HG03520 (cell line): ENCODE data around the gene PARD3.
"Not testable (repeated sequence)": the region's sequence is repeated elsewhere in the genome, so short reads cannot be mapped to it uniquely, and the experiment has no call there.

Experiments used
- ATAC-seq: cut with Tn5 transposase; IDR thresholded peaks from one replicate; pipeline ENCODE4 v1.9.1; 2021; ENCODE audit warnings: mild to moderate bottlenecking, moderate library complexity; ENCODE audit not compliant: unreplicated experiment

PARD3 gene

DNA sequence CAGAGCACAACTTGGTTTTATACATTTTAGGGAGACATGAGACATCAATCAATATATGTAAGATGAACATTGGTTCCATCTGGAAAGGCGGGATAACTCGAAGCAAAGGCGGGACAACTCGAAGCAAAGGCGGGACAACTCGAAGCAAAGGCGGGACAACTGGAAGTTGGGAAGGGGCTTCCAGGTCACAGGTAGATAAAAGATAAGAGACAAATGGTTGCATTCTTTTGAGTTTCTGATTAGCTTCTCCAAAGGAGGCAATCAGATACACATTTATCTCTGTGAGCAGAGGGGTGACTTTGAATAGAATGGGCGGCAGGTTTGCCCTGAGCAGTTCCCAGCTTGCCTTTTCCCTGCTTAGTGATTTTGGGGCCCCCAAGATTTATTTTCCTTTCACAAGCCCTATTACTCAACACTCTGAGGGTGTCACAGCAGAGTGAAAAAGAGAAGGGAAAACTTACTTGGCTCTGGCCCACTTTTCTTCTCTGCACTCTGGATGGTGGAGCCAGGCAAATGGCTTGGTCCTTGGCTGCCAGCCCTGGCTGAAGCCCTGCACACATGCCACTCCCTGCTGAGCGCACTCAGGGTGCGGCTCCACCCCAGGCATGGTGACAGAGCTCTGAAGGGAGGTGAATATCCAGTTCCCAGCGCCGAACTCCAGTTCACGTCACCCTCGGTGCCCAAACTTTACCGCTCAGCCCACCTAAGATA is 46.7 kb downstream of the PARD3 start:
- ATAC-seq: no peak

DNA sequence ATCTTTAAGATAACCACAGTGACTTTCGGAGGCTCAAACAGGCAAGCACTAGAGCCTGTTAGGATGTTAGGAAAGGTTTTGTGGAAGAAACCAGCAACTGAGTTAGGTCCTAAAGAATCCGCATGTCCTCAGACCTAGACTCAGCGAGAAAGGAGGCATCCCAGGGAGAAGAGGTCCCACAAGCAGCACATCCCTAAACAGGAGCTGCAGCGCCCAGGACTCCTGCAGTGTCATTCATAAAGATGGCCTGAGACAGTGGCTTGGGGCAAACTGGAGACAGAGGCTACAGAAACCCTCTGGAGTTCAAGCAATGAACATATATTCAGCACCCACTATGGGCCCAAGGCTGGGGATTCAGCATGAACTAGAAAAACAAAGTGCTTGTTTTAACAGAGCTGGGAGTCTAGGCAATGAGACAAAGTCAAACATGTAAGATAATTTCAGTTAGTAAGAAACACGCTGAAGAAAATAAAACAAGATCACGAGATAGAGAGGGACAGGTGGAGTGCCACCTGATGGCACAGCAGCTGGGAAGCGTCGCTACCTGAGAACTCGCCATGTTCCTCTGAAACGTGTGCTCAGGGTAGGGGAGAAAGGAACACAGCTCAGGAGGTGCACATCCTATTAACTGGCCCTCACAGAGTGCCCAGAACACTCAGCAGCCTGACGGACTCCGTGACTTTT is 48.1 kb downstream of the PARD3 start:
- no peak for ATAC-seq

GRCh38 chr10:34766266-34766600 is 48.9 kb downstream of the PARD3 start:
- no peak for ATAC-seq

DNA sequence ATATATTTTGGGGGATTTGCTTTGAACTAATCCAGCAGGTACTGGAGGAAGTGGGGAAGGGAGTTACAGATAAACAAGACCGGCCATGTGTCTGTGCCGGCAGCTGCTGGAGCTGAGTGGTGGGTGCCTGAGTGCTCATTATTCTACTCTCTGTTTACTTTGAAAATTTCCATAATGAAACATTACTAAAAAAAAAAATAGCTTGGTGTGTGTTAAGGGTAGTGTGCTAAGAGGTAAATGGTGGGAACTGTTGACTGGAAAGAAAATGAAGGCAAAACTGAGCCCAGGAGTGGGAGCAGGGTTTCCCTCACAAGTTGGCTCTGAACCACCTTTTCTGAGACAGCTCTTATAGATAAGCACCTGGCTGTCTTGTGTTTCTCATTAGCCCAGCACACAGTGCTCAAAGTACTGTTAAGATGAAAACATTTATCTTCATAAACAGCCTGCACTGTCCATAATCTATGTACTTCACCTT is 50.6 kb downstream of the PARD3 start:
- no peak for ATAC-seq

- no peak for ATAC-seq
Measured at GRCh38 chr10:34762603-34763299, 52.3 kb downstream of the PARD3 start.

DNA sequence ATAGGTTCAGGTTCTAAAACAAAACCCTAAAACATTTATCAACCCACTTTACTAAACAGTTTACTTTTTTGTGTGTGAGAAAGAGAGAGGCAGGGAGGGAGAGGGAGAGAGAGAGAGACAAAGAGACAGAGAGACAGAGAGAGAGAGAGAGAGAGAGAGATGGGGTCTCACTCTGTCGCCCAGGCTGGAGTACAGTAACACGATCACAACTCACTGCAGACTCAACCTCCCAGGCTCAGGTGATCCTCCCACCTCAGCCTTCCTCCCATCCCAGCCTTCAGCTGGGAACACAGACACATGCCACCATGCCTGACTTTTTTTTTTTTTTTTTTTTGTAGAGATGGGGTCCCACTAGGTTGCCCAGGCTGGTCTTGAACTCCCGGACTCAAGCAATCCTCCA is 52.9 kb downstream of the PARD3 start:
- ATAC-seq: no peak

- no peak for ATAC-seq
Measured at GRCh38 chr10:34761453-34761852, 53.6 kb downstream of the PARD3 start.

DNA sequence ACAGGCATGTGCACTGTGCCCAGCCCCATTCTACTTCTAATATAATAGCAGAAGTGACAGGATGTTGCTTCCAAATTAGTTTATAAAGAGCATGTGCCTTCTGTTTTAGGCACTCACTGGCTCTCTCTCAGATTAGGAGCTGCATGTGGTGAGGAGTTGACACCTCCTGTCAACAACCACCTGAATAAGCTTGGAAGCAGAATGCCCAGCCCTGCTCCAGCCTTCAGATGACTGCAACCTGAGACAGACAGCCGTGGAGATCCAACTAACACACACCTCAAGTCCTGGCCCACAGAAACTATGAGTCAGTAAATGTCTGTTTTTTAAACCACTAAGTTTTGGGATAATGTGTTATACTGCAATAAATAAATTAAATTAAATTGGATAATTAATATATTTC is 54.5 kb downstream of the PARD3 start:
- no peak for ATAC-seq

- ATAC-seq: no peak
Measured at GRCh38 chr10:34759837-34760215, 55.3 kb downstream of the PARD3 start.

DNA sequence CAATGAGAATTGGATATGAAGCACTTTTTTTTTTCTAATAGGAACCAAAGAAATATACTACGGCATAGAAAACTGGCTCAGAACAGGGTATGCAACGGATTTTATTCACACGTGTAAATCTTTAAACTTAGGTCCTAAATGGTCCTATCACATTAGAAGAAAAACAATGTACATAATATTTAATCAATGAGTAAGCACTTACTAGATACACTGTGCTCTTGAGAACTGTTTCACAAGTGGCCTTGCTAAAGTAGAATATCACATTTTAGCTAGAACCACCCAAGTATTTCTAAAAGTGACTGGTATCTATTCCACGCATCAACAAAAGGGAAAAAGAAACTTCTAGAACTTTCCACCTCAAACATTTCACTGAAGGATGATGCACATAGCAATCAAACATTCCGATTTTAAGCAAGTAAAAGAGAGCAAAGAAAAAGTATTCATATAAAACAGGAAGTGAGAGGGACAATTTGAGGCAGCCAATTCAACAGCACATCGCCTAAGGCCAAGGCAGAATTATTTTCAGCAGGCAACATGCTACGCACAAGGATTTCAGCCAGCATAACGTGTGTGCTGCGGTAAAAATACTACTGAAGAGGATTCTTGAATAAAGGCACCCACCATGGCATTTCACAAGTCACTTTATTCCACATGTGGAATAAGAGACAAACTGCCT is 55.8 kb downstream of the PARD3 start:
- no peak for ATAC-seq

DNA sequence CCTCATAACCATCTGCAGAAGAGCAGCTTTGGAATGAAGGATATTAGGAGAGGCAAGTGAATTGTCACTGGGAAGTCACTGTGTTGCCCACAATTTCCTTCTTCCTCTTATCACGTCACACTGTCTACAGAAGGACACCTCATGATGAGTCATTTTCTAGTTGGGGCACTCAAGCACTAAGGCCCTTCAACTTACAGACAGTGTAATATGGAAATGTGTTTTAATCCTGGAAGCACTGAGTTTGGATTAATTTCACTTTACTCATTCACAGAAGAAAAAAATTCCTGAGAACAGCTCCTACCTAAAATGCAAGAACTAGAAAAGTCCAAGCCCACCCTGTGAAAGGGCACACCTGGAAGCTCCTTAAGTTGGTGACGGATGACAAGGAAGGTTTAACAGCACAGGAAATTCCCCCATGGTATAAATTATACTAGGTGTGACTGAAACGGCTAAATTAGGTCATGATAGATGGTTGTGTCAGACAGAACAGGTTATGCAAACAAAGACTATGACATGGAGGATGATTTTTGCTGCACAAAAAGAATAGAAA is 56.6 kb downstream of the PARD3 start:
- peak; percentile 63 for ATAC-seq

GRCh38 chr10:34757933-34758332 is 57.2 kb downstream of the PARD3 start:
- ATAC-seq: no peak

GRCh38 chr10:34757181-34757580 is 57.9 kb downstream of the PARD3 start:
- not testable (repeated sequence) for ATAC-seq

DNA sequence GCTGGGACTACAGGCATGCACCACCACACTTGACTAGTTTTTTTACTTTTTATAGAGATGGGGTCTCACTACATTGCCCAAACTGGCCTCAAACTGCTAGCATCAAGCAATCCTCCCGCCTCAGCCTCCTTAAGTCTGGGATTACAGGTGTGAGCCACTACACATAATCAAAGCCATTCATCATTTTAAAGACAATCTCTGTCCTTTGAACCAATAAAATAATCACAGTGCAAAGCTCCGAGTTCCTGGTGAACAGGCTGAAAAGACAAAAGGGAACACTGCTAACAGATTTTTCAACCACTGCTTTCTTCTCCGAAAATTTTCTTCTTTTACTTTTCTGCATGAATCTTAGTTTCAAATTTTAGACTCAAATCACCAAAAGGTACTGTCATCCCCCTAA is 58.5 kb downstream of the PARD3 start:
- no peak for ATAC-seq

DNA sequence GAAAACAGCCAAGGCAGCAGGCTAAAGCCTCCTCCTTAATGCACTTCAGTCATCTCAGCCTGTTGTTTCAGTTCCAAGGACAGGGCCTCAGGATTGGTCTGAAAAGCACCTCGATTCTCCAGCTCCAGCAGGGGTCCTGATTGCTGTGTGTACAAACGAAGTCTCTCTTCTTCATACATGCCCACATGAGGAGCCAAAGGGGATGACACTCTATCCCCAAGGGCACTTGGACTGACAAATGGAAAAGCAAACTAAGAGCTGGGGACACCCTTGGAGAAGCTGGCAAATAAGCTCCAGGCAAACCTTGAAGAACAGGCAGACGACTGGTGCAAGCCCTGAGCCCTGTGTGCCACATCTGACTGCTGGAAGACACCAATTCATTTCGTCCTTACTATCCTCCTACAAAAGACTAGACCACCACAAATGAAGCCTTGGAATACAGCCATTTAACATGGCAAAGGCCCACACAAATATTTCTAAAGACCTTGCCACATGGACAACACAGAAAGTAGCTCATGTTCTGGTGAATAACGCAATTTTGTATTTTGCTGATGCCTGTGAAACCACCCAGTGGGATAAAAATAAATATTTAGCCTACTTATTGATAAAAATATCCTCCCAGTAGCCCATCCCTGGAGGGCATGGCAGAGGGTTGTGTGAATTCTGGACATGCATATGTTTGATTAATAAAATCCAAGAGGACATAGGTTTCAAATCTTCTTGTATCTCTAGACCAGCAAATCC is 61.9 kb downstream of the PARD3 start:
- ATAC-seq: no peak

DNA sequence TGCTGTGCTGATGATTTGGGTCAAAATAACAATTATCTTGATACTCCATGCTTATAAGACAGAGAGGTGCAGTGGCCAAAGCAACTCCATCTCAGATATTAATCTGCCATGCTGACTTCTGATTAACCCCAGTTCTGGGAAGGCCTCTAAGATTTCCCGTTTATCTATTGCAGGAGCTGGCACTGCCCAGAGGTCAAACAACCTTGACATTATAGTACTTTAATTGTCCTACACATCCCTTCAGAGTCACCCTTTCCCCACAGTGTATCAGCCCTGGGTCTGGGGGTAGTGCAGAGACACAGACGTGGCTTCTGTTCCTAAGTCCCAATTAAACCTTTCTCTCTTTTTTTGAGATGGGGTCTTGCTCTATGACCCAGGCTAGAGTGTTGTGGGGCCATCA is 63.8 kb downstream of the PARD3 start:
- no peak for ATAC-seq

DNA sequence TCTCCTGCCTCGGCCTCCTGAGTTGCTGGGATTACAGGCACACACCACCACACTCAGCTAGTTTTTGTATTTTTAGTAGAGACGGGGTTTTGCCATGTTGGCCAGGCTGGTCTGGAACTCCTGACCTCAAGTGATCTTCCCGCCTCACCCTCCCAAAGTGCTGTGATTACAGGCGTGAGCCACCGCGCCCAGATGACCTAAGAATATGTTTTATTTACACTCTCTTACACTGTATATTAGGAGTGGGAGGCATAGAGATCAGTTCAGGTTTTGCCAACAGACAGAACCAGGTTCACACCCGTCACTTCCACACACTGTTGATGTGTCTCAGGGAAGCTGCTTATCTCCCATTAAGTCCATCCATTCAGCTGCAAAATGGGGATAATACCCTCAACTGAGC is 64.3 kb downstream of the PARD3 start:
- not testable (repeated sequence) for ATAC-seq

- no peak for ATAC-seq
Measured at GRCh38 chr10:34748767-34749166, 66.3 kb downstream of the PARD3 start.

GRCh38 chr10:34748357-34748756 is 66.7 kb downstream of the PARD3 start:
- ATAC-seq: no peak

DNA sequence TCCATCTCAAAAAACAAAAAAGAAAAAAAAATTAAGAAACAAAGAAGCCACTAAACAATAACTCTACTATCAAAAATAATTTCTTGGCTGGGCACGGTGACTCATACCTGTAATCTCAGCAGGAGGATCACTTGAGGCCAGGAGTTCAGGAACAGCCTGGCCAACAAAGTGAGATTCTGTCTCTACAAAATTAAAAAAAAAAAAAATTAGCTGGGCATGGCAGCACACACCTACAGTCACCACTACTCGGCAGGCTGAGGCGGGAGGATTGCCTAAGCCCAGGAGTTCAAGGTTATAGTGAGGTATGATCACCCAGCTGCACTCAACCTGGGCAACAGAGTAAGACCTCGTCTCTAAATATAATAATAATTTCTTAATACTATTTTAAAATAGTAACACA is 69.0 kb downstream of the PARD3 start:
- ATAC-seq: no peak

- ATAC-seq: no peak
Measured at GRCh38 chr10:34745244-34745643, 69.9 kb downstream of the PARD3 start.
